ENCODE measurements around the gene LRP6. TPM values are rescaled to one million over a fixed set of nuclear protein-coding genes. Genes with fewer than 3 reads are reported as not detected.

Gene LRP6
- total RNA-seq, 1 experiment from 2014 or later = 62.4 TPM

DNA sequence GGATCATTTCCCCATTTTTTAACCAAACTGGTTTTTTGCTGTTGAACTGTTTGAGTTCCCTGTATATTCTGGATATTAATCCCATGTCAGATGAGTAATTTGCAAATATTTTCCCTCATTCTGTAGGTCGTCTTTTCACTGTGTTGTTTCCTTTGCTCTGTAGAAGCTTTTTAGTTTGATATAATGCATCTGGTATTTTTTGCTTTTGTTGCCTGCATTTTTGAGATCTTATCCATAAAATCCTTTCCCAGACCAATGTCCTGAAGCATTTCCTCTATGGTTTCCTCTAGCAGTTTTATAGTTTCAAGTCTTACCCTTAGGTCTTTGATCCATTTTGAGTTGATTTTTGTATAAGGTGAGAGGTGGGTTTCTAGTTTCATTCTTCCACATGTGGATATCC, 71.3 kb downstream of the LRP6 start:
- H3K4me1 ChIP-seq (ENCODE audit: insufficient read depth, low read length) = no peaks in the 10 kb centered on the region
- no peaks in the 10 kb centered on the region for H3K9me3 ChIP-seq (ENCODE audit: control insufficient read depth, low read depth, low read length)
- no peak overlapping the region for H4K8ac ChIP-seq (replicated peaks; ENCODE audit: insufficient read length, low read depth, low read length)
- no peak overlapping the region for H2BK120ac ChIP-seq (ENCODE audit: low read depth, low read length, poor library complexity, severe bottlenecking)
- H3K36me3 Mint-ChIP-seq (ENCODE audit: insufficient read depth in 1 of 3, low read depth in 3 of 3) = peaks cover 21 to 31% (median 29%) of the 10 kb centered on the region in 3 experiments
- H3K18ac ChIP-seq (ENCODE audit: insufficient read length, low read depth, low read length) = no peak overlapping the region
- H2BK15ac ChIP-seq (ENCODE audit: low read depth, low read length) = no peak overlapping the region
- H3K23ac ChIP-seq (ENCODE audit: insufficient read length, low read depth, low read length) = no peak overlapping the region
- no peak overlapping the region for H2BK20ac ChIP-seq (ENCODE audit: low read depth, low read length, poor library complexity, severe bottlenecking)
- TF ChIP-seq, protein P1, sequence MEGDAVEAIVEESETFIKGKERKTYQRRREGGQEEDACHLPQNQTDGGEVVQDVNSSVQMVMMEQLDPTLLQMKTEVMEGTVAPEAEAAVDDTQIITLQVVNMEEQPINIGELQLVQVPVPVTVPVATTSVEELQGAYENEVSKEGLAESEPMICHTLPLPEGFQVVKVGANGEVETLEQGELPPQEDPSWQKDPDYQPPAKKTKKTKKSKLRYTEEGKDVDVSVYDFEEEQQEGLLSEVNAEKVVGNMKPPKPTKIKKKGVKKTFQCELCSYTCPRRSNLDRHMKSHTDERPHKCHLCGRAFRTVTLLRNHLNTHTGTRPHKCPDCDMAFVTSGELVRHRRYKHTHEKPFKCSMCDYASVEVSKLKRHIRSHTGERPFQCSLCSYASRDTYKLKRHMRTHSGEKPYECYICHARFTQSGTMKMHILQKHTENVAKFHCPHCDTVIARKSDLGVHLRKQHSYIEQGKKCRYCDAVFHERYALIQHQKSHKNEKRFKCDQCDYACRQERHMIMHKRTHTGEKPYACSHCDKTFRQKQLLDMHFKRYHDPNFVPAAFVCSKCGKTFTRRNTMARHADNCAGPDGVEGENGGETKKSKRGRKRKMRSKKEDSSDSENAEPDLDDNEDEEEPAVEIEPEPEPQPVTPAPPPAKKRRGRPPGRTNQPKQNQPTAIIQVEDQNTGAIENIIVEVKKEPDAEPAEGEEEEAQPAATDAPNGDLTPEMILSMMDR (conservative IDR thresholded peaks at IDR 0.05) = no peak
- no peak overlapping the region for H3K4me3 Mint-ChIP-seq
- H3K27ac ChIP-seq (ENCODE audit: insufficient read length, low read depth, low read length) = no peak overlapping the region
- no peaks in the 10 kb centered on the region for H3K23me2 ChIP-seq (ENCODE audit: insufficient read length, low read depth, low read length, poor library complexity, severe bottlenecking)
- no peak overlapping the region for H3K4ac ChIP-seq (ENCODE audit: low read depth, low read length)
- DNase-seq = no peak
- H3K9ac ChIP-seq (ENCODE audit: extremely low read depth, insufficient read length, low read length) = no peak overlapping the region
- H2BK12ac ChIP-seq (ENCODE audit: insufficient read length, low read depth, low read length) = no peak overlapping the region
- peaks cover 2 to 5% of the 10 kb centered on the region in 2 experiments; a peak in 3 of 5 replicates for H3K9me3 Mint-ChIP-seq
- no peak overlapping the region for H2AK5ac ChIP-seq (ENCODE audit: insufficient read length, low read length)
- H3K79me1 ChIP-seq (ENCODE audit: insufficient read depth, low read depth, low read length, poor library complexity, severe bottlenecking) = peaks cover 3% of the 10 kb centered on the region
- H3K4me2 ChIP-seq (ENCODE audit: insufficient read depth, insufficient read length, low read length) = no peak overlapping the region
- H3K4me1 Mint-ChIP-seq = peaks cover 5 to 8% of the 10 kb centered on the region in 2 experiments
- no peak overlapping the region for H4K5ac ChIP-seq (ENCODE audit: insufficient read length, low read depth, low read length)
- peak overlapping the region in 1 of 3 experiments; percentile 21; a peak in 1 of 7 replicates for H3K27ac Mint-ChIP-seq
- no peak overlapping the region for H2AFZ ChIP-seq (ENCODE audit: low read length)
- H3K79me2 ChIP-seq (ENCODE audit: insufficient read depth, low read length) = peaks cover 2% of the 10 kb centered on the region; the same call in 1 of the 2 replicates
- H2BK5ac ChIP-seq (ENCODE audit: insufficient read length, low read length) = no peak overlapping the region
- H3K56ac ChIP-seq (ENCODE audit: insufficient read length, low read depth, low read length) = no peak overlapping the region
- no peaks in the 10 kb centered on the region for H3K27me3 ChIP-seq (ENCODE audit: insufficient read depth, low read length)
- H3T11ph ChIP-seq (ENCODE audit: low read length) = no peak overlapping the region
- H4K20me1 ChIP-seq (ENCODE audit: control insufficient read depth, insufficient read depth, insufficient read length) = no peaks in the 10 kb centered on the region
- no peak overlapping the region for H3K14ac ChIP-seq (ENCODE audit: insufficient read depth, low read length)
- WGBS (ENCODE audit: extremely low coverage, insufficient read length, low lambda C conversion rate) = no CpG with 5 or more reads among the region's 1 CpG
- H4K91ac ChIP-seq (ENCODE audit: insufficient read length, low read depth, low read length) = no peak overlapping the region
- no peaks in the 10 kb centered on the region; the same call in 1 of the 2 replicates for H3K27me3 Mint-ChIP-seq (ENCODE audit: low read depth)
